SK-N-SH (cell line): ENCODE data around the gene PPP3CA.

ENCODE experiments used
- CHD2 ChIP-seq: fragments of 150-350 bp; IDR thresholded peaks from 2 replicates; pipeline ENCODE4 v1.6.1; 2018; ENCODE audit warnings: low read length; ENCODE audit not compliant: partially characterized antibody
- CTCF ChIP-seq: fragments of 200-600 bp; sonication (generic); IDR thresholded peaks from 2 replicates; pipeline ENCODE4 v1.6.1; 2017; ENCODE audit warnings: antibody characterized with exemption, mild to moderate bottlenecking, moderate library complexity
- MAX ChIP-seq: IDR thresholded peaks from 2 replicates; pipeline ENCODE4 v1.4.0; 2012; ENCODE audit warnings: low read depth
- RCOR1 ChIP-seq: fragments of 150-350 bp; IDR thresholded peaks from 2 replicates; pipeline ENCODE4 v1.6.1; 2017; ENCODE audit warnings: antibody characterized with exemption, low read length
- SIN3A ChIP-seq: IDR thresholded peaks from 2 replicates; pipeline ENCODE4 v1.6.1; 2012; ENCODE audit warnings: low read depth, mild to moderate bottlenecking, low read length, moderate library complexity, borderline replicate concordance
- TF ChIP-seq, protein P1 (sequence below): IDR thresholded peaks from 2 replicates; pipeline ENCODE4 v1.4.0; 2012; ENCODE audit warnings: low read depth, borderline replicate concordance

DNA sequence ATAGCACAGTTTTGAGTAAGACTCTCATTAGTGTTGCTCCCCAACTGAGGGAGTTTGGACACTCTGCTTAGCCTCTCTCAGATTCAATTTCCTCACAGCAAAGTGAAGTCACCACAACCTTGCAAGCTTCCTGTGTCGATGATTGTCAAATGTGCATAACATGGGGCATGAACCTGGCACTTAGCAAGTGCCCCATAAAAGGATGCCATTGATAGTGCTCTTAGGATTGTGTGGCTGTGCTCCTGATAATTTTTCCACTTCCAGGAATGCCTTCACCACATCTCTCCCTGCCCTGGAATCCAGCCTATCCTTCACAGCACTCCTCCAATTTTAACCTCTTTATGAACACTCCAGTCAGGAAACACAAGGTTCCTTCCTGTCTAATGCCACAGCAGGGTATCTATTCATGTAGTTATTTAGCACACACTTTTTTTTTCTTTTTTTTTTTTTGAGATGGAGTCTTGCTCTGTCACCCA lies 309.4 kb downstream of the PPP3CA start:
- TF ChIP-seq CTCF (no peak), CHD2 (no peak), MAX (no peak), RCOR1 (no peak), SIN3A (no peak)
- TF ChIP-seq, protein P1, sequence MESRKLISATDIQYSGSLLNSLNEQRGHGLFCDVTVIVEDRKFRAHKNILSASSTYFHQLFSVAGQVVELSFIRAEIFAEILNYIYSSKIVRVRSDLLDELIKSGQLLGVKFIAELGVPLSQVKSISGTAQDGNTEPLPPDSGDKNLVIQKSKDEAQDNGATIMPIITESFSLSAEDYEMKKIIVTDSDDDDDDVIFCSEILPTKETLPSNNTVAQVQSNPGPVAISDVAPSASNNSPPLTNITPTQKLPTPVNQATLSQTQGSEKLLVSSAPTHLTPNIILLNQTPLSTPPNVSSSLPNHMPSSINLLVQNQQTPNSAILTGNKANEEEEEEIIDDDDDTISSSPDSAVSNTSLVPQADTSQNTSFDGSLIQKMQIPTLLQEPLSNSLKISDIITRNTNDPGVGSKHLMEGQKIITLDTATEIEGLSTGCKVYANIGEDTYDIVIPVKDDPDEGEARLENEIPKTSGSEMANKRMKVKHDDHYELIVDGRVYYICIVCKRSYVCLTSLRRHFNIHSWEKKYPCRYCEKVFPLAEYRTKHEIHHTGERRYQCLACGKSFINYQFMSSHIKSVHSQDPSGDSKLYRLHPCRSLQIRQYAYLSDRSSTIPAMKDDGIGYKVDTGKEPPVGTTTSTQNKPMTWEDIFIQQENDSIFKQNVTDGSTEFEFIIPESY, result no peak
